Left forelimb (tissue), 1 donor: ENCODE data around the gene JAKMIP3.
A peak's percentile ranks its signal among the peaks of the same experiment; 100 is the strongest.
"Not testable (repeated sequence)": the region's sequence is repeated elsewhere in the genome, so short reads cannot be mapped to it uniquely, and the experiment has no call there.

ENCODE experiments used
- DNase-seq: peaks from one replicate; pipeline ENCODE4 v3.0.0-alpha.2; 2018; ENCODE audit warnings: low spot score

JAKMIP3 gene

DNA sequence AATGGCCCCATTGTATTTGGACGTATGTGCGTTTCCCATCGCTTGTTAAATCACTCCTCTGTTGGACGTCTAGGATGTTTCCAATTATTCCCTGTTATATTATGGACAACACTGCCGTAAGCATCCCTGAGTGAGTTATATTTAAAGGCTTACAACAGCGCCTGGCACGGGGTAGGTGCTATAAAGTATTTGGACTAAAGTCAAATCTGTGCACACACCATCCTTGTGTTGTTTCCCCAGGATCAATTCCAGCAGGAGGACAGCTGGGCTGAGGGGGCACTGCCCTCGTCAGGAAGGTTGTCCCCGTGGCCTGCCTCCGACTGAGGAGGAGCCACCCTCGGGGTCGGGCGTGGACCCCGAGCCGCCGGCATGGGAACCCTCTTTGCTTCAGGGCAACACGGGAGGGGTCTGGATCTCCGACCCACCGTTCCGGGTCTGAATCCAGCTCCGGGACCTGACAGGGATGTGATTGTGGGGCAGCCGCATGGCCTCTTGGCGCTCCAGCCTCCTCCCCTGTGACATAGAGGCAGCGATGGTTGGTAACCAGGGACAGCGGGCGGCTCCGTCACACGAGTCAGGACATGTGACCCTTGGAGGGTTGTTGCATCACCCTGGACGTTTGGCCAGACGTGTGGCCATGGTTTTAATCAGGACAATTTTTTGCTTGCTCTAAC lies 1.5 kb upstream of the JAKMIP3 start:
- DNase-seq, result no peak

GRCh38 chr10:132064771-132065437 lies 842 bp upstream of the JAKMIP3 start:
- DNase-seq, result no peak

- no peak for DNase-seq
These were observed 440 bp downstream of the JAKMIP3 start for GRCh38 chr10:132066186-132066585.

- no peak for DNase-seq
These were observed 1.1 kb downstream of the JAKMIP3 start for GRCh38 chr10:132066812-132067211.

GRCh38 chr10:132068431-132069121 lies 2.8 kb downstream of the JAKMIP3 start:
- no peak for DNase-seq

DNA sequence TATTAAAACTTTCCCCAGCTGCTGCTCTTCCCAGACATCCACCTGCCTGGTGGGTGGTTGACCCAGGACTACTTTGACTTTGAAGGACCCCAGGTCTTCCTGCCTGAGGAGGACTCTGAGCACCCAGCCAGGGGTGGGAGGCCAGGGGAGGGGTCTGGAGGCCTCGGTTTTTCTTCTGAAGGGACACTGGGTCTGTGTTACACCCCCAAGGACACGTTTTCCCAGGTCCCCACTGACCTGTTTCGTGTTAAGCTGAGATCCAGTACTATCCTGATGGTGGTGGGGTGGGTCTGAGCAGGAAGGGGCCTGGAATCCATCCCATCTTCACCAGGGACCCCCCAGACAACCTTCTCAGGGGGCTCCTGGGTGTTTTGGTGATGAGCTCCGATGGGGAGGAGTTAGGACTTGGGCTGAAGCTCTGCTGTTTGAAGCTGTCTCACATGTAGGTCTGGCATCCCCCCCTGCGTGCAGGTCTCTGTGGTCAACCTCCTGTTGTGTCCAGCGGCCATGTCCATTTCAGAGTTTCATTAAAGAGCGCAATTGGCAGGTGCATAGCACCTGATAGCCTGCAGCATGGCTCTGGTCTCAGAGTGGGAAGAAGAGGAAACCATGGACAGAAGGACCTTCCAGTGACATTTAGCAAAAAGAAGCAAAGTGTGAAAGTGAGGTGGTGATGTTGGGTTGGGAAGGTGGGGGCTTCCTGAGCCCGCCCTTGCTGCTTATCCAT lies 3.5 kb downstream of the JAKMIP3 start:
- DNase-seq, result no peak

GRCh38 chr10:132069849-132070182 lies 4.1 kb downstream of the JAKMIP3 start:
- DNase-seq, result no peak

- DNase-seq, result no peak
These were observed 5.0 kb downstream of the JAKMIP3 start for GRCh38 chr10:132070724-132071123.

GRCh38 chr10:132071667-132072066 lies 5.9 kb downstream of the JAKMIP3 start:
- no peak for DNase-seq

GRCh38 chr10:132075909-132076577 lies 10.3 kb downstream of the JAKMIP3 start:
- DNase-seq, result peak; percentile 26

GRCh38 chr10:132076578-132077081 lies 10.9 kb downstream of the JAKMIP3 start:
- DNase-seq, result peak; percentile 55

DNA sequence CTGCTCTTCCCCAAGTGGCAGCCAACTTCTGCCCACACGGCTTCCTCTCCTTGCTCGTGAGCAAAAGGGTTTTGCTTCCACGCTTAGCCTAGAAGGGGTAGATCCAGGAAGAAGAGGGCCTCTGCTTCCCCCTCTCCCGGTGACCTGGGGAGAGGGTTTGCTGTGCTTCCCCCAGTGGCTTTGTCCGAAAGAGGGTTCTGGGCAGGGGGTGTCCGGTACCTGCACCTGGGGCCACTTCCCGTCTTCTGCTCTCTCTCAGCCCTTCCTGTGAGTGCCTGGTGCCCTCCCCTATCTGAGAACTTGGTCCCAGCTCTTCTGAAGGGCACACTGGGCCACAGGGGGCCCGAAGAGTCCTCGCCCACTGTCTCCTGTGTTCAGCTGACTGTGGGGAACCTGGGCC lies 11.3 kb downstream of the JAKMIP3 start:
- DNase-seq, result peak; percentile 34

- peak; percentile 34 for DNase-seq
These were observed 13.1 kb downstream of the JAKMIP3 start for GRCh38 chr10:132078746-132079345.

GRCh38 chr10:132084384-132084783 lies 18.6 kb downstream of the JAKMIP3 start:
- not testable (repeated sequence) for DNase-seq

GRCh38 chr10:132093236-132093635 lies 27.5 kb downstream of the JAKMIP3 start:
- peak; percentile 47 for DNase-seq

DNA sequence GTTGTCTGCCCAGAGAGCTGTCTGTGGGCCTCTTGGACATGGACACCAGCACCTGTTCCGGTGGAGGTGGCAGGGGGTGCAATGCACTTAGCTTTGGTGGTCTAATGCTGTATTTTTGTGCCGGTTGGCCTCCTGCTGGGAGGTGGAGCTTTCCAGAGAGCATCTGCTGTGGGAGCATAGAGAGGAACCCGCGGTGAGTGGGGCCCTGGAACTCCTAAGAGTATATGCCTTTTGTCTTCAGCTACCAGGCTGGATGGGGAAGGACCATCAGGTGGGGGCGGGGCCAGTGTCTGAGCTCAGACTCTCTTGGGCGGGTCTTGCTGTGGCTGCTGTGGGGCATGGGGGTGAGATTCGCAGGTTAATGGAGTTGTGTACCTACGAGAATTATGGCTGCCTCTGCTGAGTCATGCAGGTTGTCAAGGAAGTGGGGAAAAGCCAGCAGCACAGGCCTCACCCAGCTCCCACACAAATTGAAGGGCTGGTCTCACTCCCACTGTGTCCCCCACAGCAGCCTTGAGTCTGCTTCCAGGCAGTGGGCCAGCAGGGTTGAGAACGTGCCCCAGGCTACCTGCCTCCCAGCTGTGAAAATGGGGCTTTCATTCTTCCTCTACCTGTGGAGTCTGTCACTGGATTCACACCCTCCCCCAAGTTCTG lies 29.0 kb downstream of the JAKMIP3 start:
- DNase-seq, result peak; percentile 18

DNA sequence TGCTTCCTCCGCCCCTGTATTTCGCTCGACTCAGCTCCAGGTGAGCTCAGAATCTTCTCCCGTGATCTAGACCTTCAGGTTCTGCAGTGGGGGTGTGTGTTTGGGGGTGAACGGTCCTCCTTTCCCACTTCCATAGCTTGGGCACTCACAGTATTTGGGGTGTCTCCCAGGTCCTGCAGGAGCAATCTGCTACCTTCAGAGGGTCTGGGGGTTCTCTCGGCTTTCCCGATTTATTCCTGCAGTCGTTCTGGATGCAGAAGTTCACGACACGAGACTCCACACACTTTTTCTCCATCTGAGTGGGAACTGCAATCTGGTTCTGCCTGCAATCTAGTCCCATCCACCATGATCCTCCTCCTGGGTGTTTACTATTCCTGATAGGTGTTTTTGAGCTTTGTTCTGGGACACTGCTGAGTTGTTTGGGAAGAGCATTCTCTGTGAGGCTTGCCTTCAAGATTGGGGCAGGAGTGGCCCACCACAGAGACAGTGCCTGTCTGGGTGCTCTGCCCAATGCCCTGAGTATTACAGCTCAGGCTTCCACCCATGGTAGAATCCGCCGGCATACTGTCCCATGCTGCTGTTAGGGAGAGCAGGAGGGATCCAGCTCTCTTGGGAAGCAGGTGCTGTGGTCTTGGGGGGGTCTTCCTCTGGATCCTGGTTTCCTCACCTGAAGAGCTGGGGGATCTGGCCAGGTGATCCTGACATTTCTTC lies 29.8 kb downstream of the JAKMIP3 start:
- DNase-seq, result peak; percentile 49

- DNase-seq, result no peak
These were observed 30.5 kb downstream of the JAKMIP3 start for GRCh38 chr10:132096223-132096622.

- DNase-seq, result peak; percentile 54
These were observed 31.2 kb downstream of the JAKMIP3 start for GRCh38 chr10:132096863-132097478.
